NT2/D1 (cell line): ENCODE measurements around the gene ATG16L1.

Experiments
- SUZ12 ChIP-seq: IDR thresholded peaks from 2 replicates; pipeline ENCODE4 v1.6.1; 2011; ENCODE audit not compliant: insufficient read length, insufficient read depth; ENCODE audit errors: extremely low read depth
- YY1 ChIP-seq: IDR thresholded peaks from 2 replicates; pipeline ENCODE4 v1.6.1; 2011; ENCODE audit not compliant: insufficient read length, insufficient read depth
- ZNF274 ChIP-seq: IDR thresholded peaks from 2 replicates; pipeline ENCODE4 v1.6.1; 2011; ENCODE audit warnings: mild to moderate bottlenecking, low read depth, low read length

GRCh38 chr2:233317196-233317943 lies 65.9 kb downstream of the ATG16L1 start:
- TF ChIP-seq ZNF274 (no peak), YY1 (no peak), SUZ12 (no peak)
